ENCODE data around the gene LAPTM5.

The LAPTM5 gene

GRCh38 chr1:30712583-30712982 lies 45.0 kb downstream of the LAPTM5 start:
- DNase-seq = no peak

- no peak for DNase-seq
Observed at GRCh38 chr1:30710407-30710806, 47.2 kb downstream of the LAPTM5 start.

- no peak for DNase-seq
Observed at GRCh38 chr1:30708361-30708728, 49.2 kb downstream of the LAPTM5 start.

GRCh38 chr1:30707412-30708360 lies 49.9 kb downstream of the LAPTM5 start:
- DNase-seq = peak; percentile 69

GRCh38 chr1:30706528-30706927 lies 51.0 kb downstream of the LAPTM5 start:
- DNase-seq = no peak

GRCh38 chr1:30705698-30706097 lies 51.9 kb downstream of the LAPTM5 start:
- no peak for DNase-seq

GRCh38 chr1:30704765-30705509 lies 52.6 kb downstream of the LAPTM5 start:
- DNase-seq = no peak

- no peak for DNase-seq
Observed at GRCh38 chr1:30704271-30704670, 53.3 kb downstream of the LAPTM5 start.

- no peak for DNase-seq
Observed at GRCh38 chr1:30702823-30703222, 54.8 kb downstream of the LAPTM5 start.

- no peak for DNase-seq
Observed at GRCh38 chr1:30701258-30701633, 56.3 kb downstream of the LAPTM5 start.

- no peak for DNase-seq
Observed at GRCh38 chr1:30700528-30701257, 56.9 kb downstream of the LAPTM5 start.

GRCh38 chr1:30699762-30700161 lies 57.8 kb downstream of the LAPTM5 start:
- DNase-seq = no peak

- no peak for DNase-seq
Observed at GRCh38 chr1:30698401-30698981, 59.1 kb downstream of the LAPTM5 start.

- no peak for DNase-seq
Observed at GRCh38 chr1:30697571-30698376, 59.8 kb downstream of the LAPTM5 start.

- DNase-seq = no peak
Observed at GRCh38 chr1:30696831-30697230, 60.7 kb downstream of the LAPTM5 start.

GRCh38 chr1:30695439-30695841 lies 62.1 kb downstream of the LAPTM5 start:
- DNase-seq = no peak

- no peak for DNase-seq
Observed at GRCh38 chr1:30694280-30695175, 63.0 kb downstream of the LAPTM5 start.

GRCh38 chr1:30693822-30694221 lies 63.8 kb downstream of the LAPTM5 start:
- DNase-seq = no peak

GRCh38 chr1:30693366-30693765 lies 64.2 kb downstream of the LAPTM5 start:
- no peak for DNase-seq

- DNase-seq = no peak
Observed at GRCh38 chr1:30692948-30693301, 64.6 kb downstream of the LAPTM5 start.

All from stimulated activated CD4-positive, alpha-beta T cell treated with anti-CD3 and anti-CD28 coated beads, Interleukin-4, amount 100 ng/mL, for 24 hours (primary cell).